Measurements from ENCODE around the gene RUNDC3A.
"Not testable (repeated sequence)": the region's sequence is repeated elsewhere in the genome, so short reads cannot be mapped to it uniquely, and the experiment has no call there.

Gene RUNDC3A

DNA sequence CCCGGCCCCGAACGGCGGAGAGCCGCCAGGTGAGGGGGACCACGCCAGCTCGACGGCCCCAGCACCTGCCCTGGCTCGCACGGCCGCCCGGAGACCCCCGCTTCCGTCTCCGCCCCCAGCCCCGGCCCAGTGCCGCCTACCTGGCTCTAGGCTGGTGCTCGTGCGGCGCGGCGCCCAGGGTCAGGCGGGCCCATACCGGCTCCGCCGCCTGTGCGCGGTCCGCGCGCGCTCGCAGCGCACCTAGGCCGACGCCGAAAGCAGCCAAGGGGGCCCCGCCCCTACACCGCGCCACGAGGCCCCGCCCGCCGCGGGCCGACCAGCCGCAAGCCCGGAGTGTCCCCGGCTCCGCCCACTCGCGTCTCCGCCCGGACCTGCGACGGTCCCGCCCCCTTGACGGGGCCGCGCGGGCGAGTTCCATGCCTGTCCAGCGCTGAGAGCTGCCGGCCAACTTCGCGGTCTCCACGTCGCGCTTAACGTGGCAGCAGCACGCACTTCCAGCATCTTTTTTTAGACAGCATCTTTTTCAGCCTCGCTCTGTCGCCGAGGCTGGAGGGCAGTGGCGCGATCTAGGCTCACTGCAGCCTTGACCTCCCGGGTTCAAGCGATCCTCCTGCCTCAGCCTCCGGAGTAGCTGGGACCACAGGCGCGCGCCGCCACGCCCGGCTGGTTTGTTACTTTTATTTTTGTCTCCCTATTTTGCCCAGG, 16.3 kb downstream of the RUNDC3A start, which contains the start of gene SLC25A39:
Gene SLC25A39, minus strand, starts transcription at position 253 of the 705 bp plus-strand sequence. CDS start 1,261 bp downstream, outside the sequence.
- peak; percentile 96 for DNase-seq (ENCODE audit: low spot score)
- TF ChIP-seq CTCF (IDR thresholded peaks at IDR 0.05), result no peak
- Histone ChIP-seq H3K4me3 (peak within 1 kb of the TSS; percentile 99), H3K27ac (peak within 1 kb of the TSS; percentile 87 to 95)

DNA sequence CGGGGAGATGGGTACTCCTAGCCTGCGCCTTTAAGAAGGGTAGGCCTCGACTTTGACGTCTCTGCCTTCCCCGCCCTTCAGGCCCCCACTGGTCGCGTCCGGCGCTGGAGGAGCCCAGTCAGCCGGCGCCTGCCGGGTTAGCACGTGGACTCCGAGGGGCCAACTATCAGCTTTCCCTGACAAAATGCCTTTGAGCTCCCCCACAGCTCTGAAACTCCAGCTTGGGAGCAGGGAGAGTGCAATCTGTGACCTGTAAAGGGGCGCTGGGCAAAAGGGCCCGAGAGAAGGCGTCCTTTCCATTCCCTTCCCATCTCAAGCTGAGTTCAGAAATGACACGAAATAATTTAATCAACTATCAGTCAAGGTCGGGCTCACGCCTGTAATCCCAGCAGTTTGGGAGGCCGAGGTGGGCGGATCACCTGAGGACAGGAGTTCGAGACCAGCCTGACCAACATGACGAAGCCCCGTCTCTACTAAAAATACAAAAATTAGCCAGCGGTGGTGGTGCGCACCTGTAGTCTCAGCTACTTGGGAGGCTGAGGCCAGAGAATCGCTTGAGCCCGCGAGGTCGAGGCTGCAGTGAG, 18.6 kb downstream of the RUNDC3A start:
- Histone ChIP-seq H3K27ac (peak overlapping the region in 1 of 2 donors; percentile 95), H3K4me3 (peak overlapping the region; percentile 99)
- peak; percentile 98 for DNase-seq (ENCODE audit: low spot score)
- no peak for TF ChIP-seq CTCF (IDR thresholded peaks at IDR 0.05)

DNA sequence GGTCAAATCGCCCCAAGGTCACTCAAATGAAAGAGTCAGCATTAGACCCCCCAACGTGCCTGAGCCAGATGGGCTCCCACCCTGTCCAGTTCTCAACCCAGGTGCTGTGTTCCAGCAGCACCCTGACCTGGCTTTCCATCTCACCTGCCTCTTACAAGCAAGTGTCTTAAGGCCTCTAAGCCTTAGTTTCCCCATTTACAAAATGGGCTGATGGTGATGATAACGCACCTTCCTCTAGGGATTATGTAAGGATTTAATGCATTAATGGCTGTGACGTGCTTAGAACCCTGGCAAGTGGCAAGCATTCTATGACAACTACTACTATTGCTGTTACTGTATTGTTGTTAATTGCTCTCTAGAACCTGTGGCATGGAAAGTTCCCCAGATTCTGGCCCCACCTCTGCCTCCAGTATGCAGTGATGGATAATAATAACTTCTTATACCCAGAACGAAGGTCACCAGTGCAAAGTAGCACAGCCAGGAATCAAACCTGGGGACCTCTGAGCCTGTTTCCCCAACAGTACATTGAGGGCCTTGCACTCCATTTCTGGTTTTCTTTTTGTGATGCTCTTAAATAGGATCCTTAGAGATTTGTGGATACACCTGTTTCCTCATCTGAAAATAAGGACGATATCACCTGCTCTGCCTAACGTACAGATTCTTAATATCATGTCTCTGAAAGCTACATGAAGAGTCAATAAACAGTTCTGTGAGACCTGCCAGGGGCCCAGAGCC, 19.5 kb downstream of the RUNDC3A start:
- no peak overlapping the region for H3K4me3 ChIP-seq
- no peak for DNase-seq (ENCODE audit: low spot score)
- no peak for TF ChIP-seq CTCF (IDR thresholded peaks at IDR 0.05)
- H3K27ac ChIP-seq, result no peak overlapping the region

GRCh38 chr17:44329516-44329915, 21.1 kb downstream of the RUNDC3A start:
- H3K27ac ChIP-seq, H3K4me3 ChIP-seq: not testable (repeated sequence)

GRCh38 chr17:44330263-44330662, 21.9 kb downstream of the RUNDC3A start:
- not testable (repeated sequence) for DNase-seq (ENCODE audit: low spot score); H3K4me3 ChIP-seq; H3K27ac ChIP-seq

More at GRCh38 chr17:44329516-44329915, 21.1 kb downstream of the RUNDC3A start:
- DNase-seq (ENCODE audit: low spot score), result not testable (repeated sequence)

GRCh38 chr17:44331249-44331760, 22.9 kb downstream of the RUNDC3A start:
- H3K4me3 ChIP-seq, result no peak overlapping the region
- DNase-seq (ENCODE audit: low spot score), result no peak
- peak; percentile 67 for TF ChIP-seq CTCF (IDR thresholded peaks at IDR 0.05)
- H3K27ac ChIP-seq, result no peak overlapping the region

DNA sequence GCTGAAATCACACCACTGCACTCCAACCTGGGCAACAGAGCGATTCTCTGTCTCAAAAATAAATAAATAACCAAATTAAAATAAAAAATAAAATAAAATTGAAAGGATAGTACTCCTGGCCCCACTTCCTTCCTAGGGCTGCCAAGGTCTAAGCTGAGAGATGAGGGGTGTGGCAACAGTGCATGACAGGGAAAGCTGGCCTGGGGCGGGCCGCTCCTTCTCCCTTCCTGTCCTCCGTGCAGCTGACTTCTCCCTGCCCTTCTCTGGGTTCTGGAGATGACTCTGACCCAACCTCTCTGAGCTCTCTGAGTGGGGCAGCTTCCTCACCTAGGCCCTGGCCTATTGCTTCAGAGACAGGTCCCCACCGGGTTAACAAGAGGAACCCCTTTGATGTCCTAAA, 25.0 kb downstream of the RUNDC3A start:
- H3K4me3 ChIP-seq, result no peak overlapping the region
- peak overlapping the region in 1 of 2 donors; percentile 20 for H3K27ac ChIP-seq
- no peak for TF ChIP-seq CTCF (IDR thresholded peaks at IDR 0.05)
- no peak for DNase-seq (ENCODE audit: low spot score)

Data from coronary artery (tissue), 2 donors.